Suppressor macrophage treated with lipopolysaccharide for 4 hours (primary cell): ENCODE data around the gene ACVRL1.

Experiments used
- DNase-seq: peaks from one replicate; pipeline ENCODE4 v3.0.0-alpha.2; 2020

Gene ACVRL1

GRCh38 chr12:51944608-51945233, 37.4 kb downstream of the ACVRL1 start:
- DNase-seq = no peak

GRCh38 chr12:51947246-51947996, 40.1 kb downstream of the ACVRL1 start:
- DNase-seq = no peak

DNA sequence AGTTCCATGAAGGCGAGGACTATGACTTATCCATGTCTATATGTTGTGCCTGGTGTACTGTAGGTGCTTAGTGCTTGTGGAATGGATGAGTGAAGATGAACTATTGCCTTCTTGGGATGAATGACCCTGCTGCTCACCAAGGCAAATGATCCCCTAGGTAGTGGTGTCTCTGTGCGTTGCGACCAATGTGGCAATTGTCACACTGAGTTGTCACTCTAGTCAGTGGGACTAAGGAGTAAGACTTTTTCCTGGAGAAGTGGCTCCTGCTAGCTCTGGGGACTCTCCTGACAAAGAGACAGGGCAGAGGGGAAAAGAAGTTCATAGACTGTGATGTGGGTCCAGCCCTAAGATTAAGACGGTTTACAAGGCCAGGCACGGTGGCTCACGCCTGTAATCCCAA, 40.8 kb downstream of the ACVRL1 start:
- no peak for DNase-seq

GRCh38 chr12:51949342-51950030, 42.2 kb downstream of the ACVRL1 start:
- DNase-seq = no peak

- no peak for DNase-seq
These were observed 43.4 kb downstream of the ACVRL1 start for GRCh38 chr12:51950682-51951198.

- peak; percentile 96 for DNase-seq
These were observed 44.0 kb downstream of the ACVRL1 start, which contains the start of gene ACVR1B for GRCh38 chr12:51951199-51951842. Gene ACVR1B (plus strand): TSS chr12:51951699. CDS start chr12:51951744, 45 bp downstream.

DNA sequence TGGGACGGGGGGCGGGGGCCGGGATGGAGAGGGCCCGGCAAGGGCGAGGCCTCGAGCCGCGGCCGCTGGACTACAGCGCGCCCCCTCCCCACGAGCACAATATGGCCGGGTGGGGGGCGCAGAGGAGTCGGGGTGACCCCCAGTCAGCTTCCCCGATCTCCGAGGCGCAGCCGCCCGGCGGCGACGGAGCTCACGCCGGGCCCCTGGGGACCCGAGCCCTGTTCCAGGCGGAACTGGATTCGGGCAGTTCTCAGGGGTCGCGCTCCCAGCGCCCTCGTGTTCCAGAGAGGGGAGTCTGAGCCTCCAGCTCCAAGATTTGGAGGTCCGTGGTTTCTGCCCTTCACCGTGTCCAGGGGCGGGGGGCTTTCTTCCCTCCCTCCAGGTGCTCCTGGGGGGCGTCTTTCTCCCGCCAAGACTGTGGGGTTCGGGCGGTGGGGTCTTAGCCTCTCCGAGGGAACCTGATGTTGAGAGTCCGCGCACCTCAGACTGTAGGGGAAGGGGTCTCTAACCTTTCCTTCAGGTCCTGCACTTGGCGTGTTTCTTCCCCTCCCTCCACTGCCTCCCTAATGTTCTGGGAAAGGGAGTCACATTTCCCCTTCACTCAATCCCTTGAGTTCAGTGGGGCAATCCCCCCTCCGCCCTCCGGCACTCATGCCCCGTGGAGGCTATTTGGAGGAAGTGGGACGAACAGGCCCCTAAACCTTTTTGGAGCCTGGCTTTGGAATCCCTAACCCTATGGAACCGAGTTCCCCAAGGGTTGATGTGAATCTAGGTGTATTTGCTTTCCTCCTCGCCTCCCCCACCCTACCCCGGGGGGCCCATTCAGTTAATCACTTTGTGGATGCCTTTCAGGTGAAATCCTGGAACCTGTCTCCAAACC, 44.8 kb downstream of the ACVRL1 start:
- peak; percentile 76 for DNase-seq

- no peak for DNase-seq
These were observed 45.8 kb downstream of the ACVRL1 start for GRCh38 chr12:51953089-51953488.

- DNase-seq = peak; percentile 44
These were observed 46.6 kb downstream of the ACVRL1 start for GRCh38 chr12:51953864-51954263.

GRCh38 chr12:51954561-51955361, 47.5 kb downstream of the ACVRL1 start:
- peak; percentile 60 for DNase-seq

- DNase-seq = no peak
These were observed 48.4 kb downstream of the ACVRL1 start for GRCh38 chr12:51955702-51956101.

- DNase-seq = no peak
These were observed 51.2 kb downstream of the ACVRL1 start for GRCh38 chr12:51958542-51958941.

- DNase-seq = no peak
These were observed 51.9 kb downstream of the ACVRL1 start for GRCh38 chr12:51959211-51959610.

GRCh38 chr12:51959921-51960320, 52.6 kb downstream of the ACVRL1 start:
- no peak for DNase-seq

- DNase-seq = no peak
These were observed 53.2 kb downstream of the ACVRL1 start for GRCh38 chr12:51960488-51960887.

DNA sequence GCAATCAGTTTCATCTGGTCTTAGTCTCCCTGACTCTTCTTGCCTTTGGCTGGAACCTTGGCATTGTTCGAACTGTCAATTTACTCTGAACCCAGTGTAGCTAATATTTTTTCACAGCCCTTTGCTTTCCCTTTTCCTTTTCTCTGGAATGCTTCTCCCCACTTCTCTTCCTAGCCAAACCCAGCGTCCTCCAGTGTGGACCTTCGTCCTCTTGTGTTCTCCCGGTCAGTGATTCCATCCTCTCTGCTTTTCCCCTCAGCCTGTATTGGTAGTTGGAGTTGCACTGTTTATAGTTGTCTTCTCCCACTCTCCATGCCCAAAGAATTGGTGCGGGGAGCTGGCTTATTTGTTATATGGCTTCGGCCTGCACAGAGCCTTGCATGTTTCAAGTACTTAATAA, 53.6 kb downstream of the ACVRL1 start:
- DNase-seq = no peak

DNA sequence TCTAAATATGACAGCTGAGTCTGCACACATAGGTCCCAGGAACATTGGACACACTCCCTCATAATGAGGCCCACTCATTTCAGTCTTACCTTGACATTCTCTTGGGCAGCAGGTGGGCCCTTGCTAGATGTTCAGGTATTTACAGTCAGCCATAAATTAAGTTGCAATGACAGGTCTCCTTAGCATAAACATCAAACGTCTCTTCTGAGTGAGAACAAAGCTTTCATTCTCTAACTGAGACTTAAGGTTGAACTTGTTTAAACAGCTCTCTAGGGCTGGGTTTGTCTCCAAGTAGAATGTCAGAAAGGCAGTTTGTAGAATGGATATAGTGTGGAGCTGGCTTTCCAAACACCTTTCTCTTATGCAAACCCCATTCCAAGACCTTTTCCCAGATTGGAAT, 54.5 kb downstream of the ACVRL1 start:
- DNase-seq = no peak

DNA sequence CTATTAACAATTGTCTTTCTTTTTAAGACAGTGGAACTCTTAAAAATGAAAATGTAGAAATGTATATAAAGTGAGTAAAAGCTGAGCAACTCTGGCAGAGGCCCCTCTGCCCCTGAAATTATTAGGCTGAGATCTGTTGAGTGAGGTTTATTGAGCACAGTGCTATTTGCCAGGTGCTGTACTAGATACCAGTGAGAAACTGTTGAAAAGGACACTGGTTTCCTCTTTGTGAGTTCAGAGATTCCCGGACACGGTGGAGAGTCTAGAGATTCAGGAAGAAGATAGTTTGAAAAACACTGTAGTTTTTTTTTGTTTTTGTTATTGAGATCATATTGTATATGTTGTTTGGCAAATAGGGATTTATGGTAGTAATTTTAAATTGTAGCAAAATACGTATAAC, 55.4 kb downstream of the ACVRL1 start:
- no peak for DNase-seq

DNA sequence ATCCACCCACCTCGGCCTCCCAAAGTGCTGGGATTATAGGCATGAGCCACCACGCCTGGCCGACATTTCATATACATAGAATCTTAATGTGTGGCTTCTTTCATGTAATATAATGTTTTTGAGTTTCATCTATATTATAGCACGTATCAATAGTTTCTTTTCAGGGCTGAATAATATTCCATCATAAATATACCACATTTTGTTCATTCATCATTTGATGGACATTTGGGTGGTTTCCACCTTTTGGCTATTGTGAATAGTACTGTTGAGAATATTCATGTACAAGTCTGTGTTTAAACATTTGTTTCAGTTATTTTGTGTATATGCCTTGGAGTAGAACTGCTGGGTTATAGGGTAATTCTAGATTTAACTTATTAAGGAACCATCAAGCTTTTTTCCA, 56.2 kb downstream of the ACVRL1 start:
- DNase-seq = no peak

DNA sequence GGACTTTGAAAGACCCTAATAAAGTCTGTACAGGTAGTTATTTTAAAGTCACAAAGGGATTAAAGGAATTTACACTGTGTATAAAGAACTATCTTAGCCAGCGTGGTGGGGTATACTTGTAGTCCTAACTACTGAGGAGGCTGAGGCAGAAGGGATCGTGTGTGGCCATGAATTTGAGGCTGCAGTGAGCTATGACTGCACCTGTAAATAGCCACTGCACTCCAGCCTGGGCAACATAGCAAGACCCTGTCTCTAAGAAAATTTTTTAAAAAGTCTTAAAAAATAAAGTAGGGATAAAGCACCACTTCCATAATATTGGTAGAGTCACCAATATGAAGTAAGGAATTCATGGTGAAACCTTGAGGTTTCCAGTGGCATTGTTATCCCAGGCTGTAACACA, 62.3 kb downstream of the ACVRL1 start:
- DNase-seq = no peak

DNA sequence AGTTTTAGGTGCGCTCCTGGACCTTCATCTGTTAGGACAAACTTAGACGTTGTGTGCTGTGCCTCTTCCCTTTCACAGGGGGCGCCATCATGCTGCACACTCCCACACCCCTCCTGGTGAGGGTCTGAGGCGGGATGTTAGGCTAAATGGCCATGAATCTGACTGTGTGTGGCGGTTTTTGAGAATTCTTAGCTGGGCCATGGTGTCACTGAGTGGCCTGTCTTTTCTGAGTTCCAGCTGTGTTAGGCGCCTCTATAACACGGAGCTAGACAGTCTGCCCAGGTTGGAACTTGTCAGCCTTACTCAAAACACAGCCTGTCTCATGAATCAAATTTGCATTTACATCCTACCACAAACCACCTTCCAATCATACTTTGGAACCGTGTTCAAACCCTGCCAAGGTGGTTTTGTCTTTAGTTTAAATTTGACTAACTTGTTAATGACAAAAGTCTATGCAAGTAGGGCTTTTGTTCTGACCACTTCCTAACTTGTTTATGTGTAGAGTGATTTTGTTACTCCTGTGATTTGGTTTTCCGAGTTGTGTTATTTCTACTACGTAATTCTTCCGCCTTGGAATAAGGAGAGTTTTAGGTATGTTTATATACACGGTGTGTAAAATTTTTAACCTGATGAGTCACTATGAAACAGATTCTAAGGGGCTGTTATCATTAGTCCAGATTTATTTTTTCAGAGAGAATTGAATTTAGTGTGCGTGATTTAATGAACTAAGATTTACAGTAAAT, 63.8 kb downstream of the ACVRL1 start:
- DNase-seq = no peak
